Measurements from ENCODE around the gene AUTS2. TPM values are rescaled to one million over a fixed set of nuclear protein-coding genes. Genes with fewer than 3 reads are reported as not detected.
A peak's percentile ranks its signal among the peaks of the same experiment; 100 is the strongest.

The AUTS2 gene
- total RNA-seq, 1 donor from 2014 or later, result 94.1 TPM

- H3K9me3 Mint-ChIP-seq, result peaks cover 4% of the 10 kb centered on the region
- no peak for TF ChIP-seq CTCF (conservative IDR thresholded peaks at IDR 0.05)
Observed at GRCh38 chr7:70502117-70502863, 904.0 kb downstream of the AUTS2 start.

GRCh38 chr7:70504254-70504653 is 906.0 kb downstream of the AUTS2 start:
- H3K36me3 Mint-ChIP-seq, result peaks cover 17% of the 10 kb centered on the region
- no peak for DNase-seq (ENCODE audit: extremely low spot score, unreplicated experiment)
- no peak for TF ChIP-seq CTCF (conservative IDR thresholded peaks at IDR 0.05)
- H3K27me3 Mint-ChIP-seq, result peaks cover 12% of the 10 kb centered on the region
- no peak overlapping the region for H3K4me3 Mint-ChIP-seq
- no peak overlapping the region for H3K27ac Mint-ChIP-seq
- H3K9me3 Mint-ChIP-seq, result peaks cover 4% of the 10 kb centered on the region
- peaks cover 38% of the 10 kb centered on the region for H3K4me1 Mint-ChIP-seq (ENCODE audit: unreplicated experiment)

More at GRCh38 chr7:70502117-70502863, 904.0 kb downstream of the AUTS2 start:
- Mint-ChIP-seq H3K36me3 (peaks cover 17% of the 10 kb centered on the region), H3K27ac (no peak overlapping the region), H3K4me1 (ENCODE audit: unreplicated experiment) (peaks cover 38% of the 10 kb centered on the region), H3K4me3 (no peak overlapping the region), H3K27me3 (peaks cover 9% of the 10 kb centered on the region)
- no peak for DNase-seq (ENCODE audit: extremely low spot score, unreplicated experiment)

GRCh38 chr7:70505468-70505867 is 907.2 kb downstream of the AUTS2 start:
- H3K9me3 Mint-ChIP-seq, result peaks cover 4% of the 10 kb centered on the region
- no peak for DNase-seq (ENCODE audit: extremely low spot score, unreplicated experiment)
- H3K27ac Mint-ChIP-seq, result no peak overlapping the region
- no peak for TF ChIP-seq CTCF (conservative IDR thresholded peaks at IDR 0.05)
- peaks cover 38% of the 10 kb centered on the region for H3K4me1 Mint-ChIP-seq (ENCODE audit: unreplicated experiment)
- H3K27me3 Mint-ChIP-seq, result peaks cover 14% of the 10 kb centered on the region
- H3K36me3 Mint-ChIP-seq, result peaks cover 24% of the 10 kb centered on the region
- no peak overlapping the region for H3K4me3 Mint-ChIP-seq

GRCh38 chr7:70505886-70506285 is 907.6 kb downstream of the AUTS2 start:
- TF ChIP-seq CTCF (conservative IDR thresholded peaks at IDR 0.05), result no peak
- peaks cover 14% of the 10 kb centered on the region for H3K27me3 Mint-ChIP-seq

GRCh38 chr7:70506434-70506833 is 908.2 kb downstream of the AUTS2 start:
- Mint-ChIP-seq H3K9me3 (no peaks in the 10 kb centered on the region), H3K27me3 (peaks cover 14% of the 10 kb centered on the region), H3K27ac (no peak overlapping the region), H3K4me1 (ENCODE audit: unreplicated experiment) (peaks cover 32% of the 10 kb centered on the region), H3K4me3 (no peak overlapping the region), H3K36me3 (peaks cover 20% of the 10 kb centered on the region)
- no peak for DNase-seq (ENCODE audit: extremely low spot score, unreplicated experiment)
- peak; percentile 61 for TF ChIP-seq CTCF (conservative IDR thresholded peaks at IDR 0.05)

More at GRCh38 chr7:70505886-70506285, 907.6 kb downstream of the AUTS2 start:
- Mint-ChIP-seq H3K4me1 (ENCODE audit: unreplicated experiment) (peaks cover 37% of the 10 kb centered on the region), H3K4me3 (no peak overlapping the region), H3K27ac (no peak overlapping the region), H3K9me3 (peaks cover 4% of the 10 kb centered on the region), H3K36me3 (peaks cover 24% of the 10 kb centered on the region)
- no peak for DNase-seq (ENCODE audit: extremely low spot score, unreplicated experiment)
